Fibroblast of lung (primary cell): ENCODE results near the gene RHEBL1. TPM values are rescaled to one million over a fixed set of nuclear protein-coding genes. Genes with fewer than 3 reads are reported as not detected.

ENCODE experiments used
- DNase-seq, 2 donors: peaks; one replicate each; pipeline versions ENCODE4 v3.0.0 to v3.0.0-alpha.2; 2010; ENCODE audit warnings: low read depth in 2 of 2
- H2AFZ ChIP-seq: 2 replicates; pipeline ENCODE4 v1.5.1; 2012; ENCODE audit warnings: low read length, control low read depth, inconsistent platforms
- H3K27ac ChIP-seq: 2 replicates; pipeline ENCODE4 v1.5.1; 2011; ENCODE audit warnings: low read length, control low read depth; ENCODE audit not compliant: insufficient read depth
- H3K27me3 ChIP-seq: 2 replicates; pipeline ENCODE4 v1.5.1; 2011; ENCODE audit warnings: mild to moderate bottlenecking, low read length; ENCODE audit not compliant: control insufficient read depth, insufficient read depth
- H3K36me3 ChIP-seq: 2 replicates; pipeline ENCODE4 v1.5.1; 2011; ENCODE audit warnings: low read length; ENCODE audit not compliant: control insufficient read depth, insufficient read depth
- H3K4me1 ChIP-seq: 2 replicates; pipeline ENCODE4 v1.5.1; 2011; ENCODE audit warnings: low read length; ENCODE audit not compliant: control insufficient read depth, insufficient read depth; ENCODE audit errors: extremely low read depth
- H3K4me2 ChIP-seq: 2 replicates; pipeline ENCODE4 v1.5.1; 2011; ENCODE audit warnings: low read length, control low read depth; ENCODE audit not compliant: insufficient read depth; ENCODE audit errors: extremely low read depth
- H3K4me3 ChIP-seq, 4 experiments: fragments of 200-600 bp in 1 of 4; sonication (generic) in 1 of 4; replicated peaks in 1 of 4; 2 replicates each; pipeline ENCODE4 v1.5.1; 2011 to 2016; ENCODE audit warnings: low read length in 4 of 4, low read depth in 3 of 4, mild to moderate bottlenecking in 3 of 4, control low read depth in 2 of 4, inconsistent platforms in 1 of 4, mixed read lengths in 1 of 4; ENCODE audit not compliant: insufficient read depth in 1 of 4; ENCODE audit errors: control extremely low read depth in 1 of 4
- H3K79me2 ChIP-seq: 2 replicates; pipeline ENCODE4 v1.5.1; 2012; ENCODE audit warnings: mild to moderate bottlenecking, low read length, inconsistent platforms; ENCODE audit not compliant: control insufficient read depth, insufficient read depth
- H3K9ac ChIP-seq: 2 replicates; pipeline ENCODE4 v1.5.1; 2011; ENCODE audit warnings: mild to moderate bottlenecking, low read length, control low read depth; ENCODE audit not compliant: insufficient read depth
- H3K9me3 ChIP-seq: 2 replicates; pipeline ENCODE4 v1.5.1; 2012; ENCODE audit warnings: low read depth, low read length; ENCODE audit not compliant: control insufficient read depth, insufficient read depth
- H4K20me1 ChIP-seq: 2 replicates; pipeline ENCODE4 v1.5.1; 2011; ENCODE audit warnings: low read length; ENCODE audit not compliant: control insufficient read depth, insufficient read depth; ENCODE audit errors: extremely low read depth
- CTCF ChIP-seq, 2 donors: IDR thresholded peaks in 1 of 2; conservative IDR thresholded peaks in 1 of 2; 1 replicate in 1 of 2; 2 replicates in 1 of 2; pipeline ENCODE4 v1.5.1; 2011 to 2012; ENCODE audit warnings: low read length in 2 of 2, control low read depth in 1 of 2, inconsistent platforms in 1 of 2, low read depth in 1 of 2, mild to moderate bottlenecking in 1 of 2
- EZH2 ChIP-seq: IDR thresholded peaks from 2 replicates; pipeline ENCODE4 v1.5.1; 2012; ENCODE audit warnings: low read length, control low read depth, mild to moderate bottlenecking; ENCODE audit errors: missing control alignments
- polyA plus RNA-seq, 2 donors: library from polyadenylated mRNA; depleted of rRNA in 1 of 2; stranded (reverse) in 1 of 2; unstranded in 1 of 2; fragments of >200 nt; gene quantifications; 2 replicates each; pipeline ENCODE4 v1.2.1, GENCODE V29; 2011 to 2012; ENCODE audit warnings: missing spikeins in 1 of 2
- total RNA-seq: library from RNA; depleted of rRNA; stranded (reverse); fragments of >200 nt; gene quantifications from 2 replicates; pipeline ENCODE4 v1.2.1, GENCODE V29; 2014

Gene RHEBL1
- total and polyA plus RNA-seq, 2 donors (not counting 1 experiment from before 2014, with no cell fraction given): 0.33 to 0.41 TPM

DNA sequence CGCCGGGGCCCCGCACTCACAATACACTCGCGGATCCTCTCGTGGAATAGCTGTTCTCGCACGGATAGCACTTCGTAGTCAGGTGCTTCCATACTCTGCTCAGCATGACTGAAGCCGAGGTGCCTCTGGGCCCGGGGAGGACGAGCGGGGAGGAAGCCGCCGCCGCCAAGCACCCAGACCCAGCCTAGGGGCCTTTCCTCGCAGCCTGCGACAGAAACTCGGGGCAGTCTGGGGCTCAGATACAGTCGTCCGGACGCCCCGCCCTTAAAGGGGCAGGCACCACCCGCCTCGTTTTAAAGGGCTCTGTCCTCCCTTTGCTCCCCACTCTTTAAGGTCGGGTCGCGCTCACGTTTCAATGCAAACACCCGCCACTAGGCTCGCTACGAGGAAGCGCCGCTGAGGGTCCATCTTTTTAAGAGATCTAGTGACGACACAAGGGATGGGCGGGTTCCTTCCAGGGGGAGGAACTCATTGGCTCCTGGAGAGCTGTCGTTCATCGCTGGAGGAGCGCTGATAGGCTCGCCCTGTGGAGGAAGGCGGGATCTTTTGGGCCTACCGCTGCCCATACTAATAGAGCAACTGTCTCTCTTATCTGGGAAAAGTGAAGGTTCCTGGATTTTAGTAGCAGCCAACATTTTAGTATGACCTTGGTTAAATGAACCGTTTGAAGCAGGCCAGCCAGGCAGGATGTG, 40.8 kb upstream of the RHEBL1 start, which contains the start of gene LMBR1L:
Gene LMBR1L, minus strand, starts transcription at position 384 of the 692 bp plus-strand sequence. Its CDS starts 292 bp downstream, at position 92.
- no peaks in the 10 kb centered on the region for H3K27me3 ChIP-seq
- H2AFZ ChIP-seq: peak within 1 kb of the TSS; percentile 93
- H3K4me1 ChIP-seq: peaks cover 5% of the 10 kb centered on the region
- no peaks in the 10 kb centered on the region for H4K20me1 ChIP-seq
- H3K79me2 ChIP-seq: peaks cover 18% of the 10 kb centered on the region
- peak within 1 kb of the TSS; percentile 82 to 95 (median 86) for H3K4me3 ChIP-seq
- peak; percentile 97 to 99 for DNase-seq
- H3K9ac ChIP-seq: peak within 1 kb of the TSS; percentile 81
- no peaks in the 10 kb centered on the region for H3K9me3 ChIP-seq
- H3K36me3 ChIP-seq: peaks cover 5% of the 10 kb centered on the region
- TF ChIP-seq EZH2 (no peak), CTCF (conservative IDR thresholded peaks at IDR 0.05 in 1 of 2, IDR thresholded peaks at IDR 0.05 in 1 of 2; ENCODE audit: low read depth in 1 of 2, low read length in 2 of 2) (peak; percentile 42 to 49)
- H3K4me2 ChIP-seq: peak within 1 kb of the TSS; percentile 95
- peak within 1 kb of the TSS; percentile 74 for H3K27ac ChIP-seq

DNA sequence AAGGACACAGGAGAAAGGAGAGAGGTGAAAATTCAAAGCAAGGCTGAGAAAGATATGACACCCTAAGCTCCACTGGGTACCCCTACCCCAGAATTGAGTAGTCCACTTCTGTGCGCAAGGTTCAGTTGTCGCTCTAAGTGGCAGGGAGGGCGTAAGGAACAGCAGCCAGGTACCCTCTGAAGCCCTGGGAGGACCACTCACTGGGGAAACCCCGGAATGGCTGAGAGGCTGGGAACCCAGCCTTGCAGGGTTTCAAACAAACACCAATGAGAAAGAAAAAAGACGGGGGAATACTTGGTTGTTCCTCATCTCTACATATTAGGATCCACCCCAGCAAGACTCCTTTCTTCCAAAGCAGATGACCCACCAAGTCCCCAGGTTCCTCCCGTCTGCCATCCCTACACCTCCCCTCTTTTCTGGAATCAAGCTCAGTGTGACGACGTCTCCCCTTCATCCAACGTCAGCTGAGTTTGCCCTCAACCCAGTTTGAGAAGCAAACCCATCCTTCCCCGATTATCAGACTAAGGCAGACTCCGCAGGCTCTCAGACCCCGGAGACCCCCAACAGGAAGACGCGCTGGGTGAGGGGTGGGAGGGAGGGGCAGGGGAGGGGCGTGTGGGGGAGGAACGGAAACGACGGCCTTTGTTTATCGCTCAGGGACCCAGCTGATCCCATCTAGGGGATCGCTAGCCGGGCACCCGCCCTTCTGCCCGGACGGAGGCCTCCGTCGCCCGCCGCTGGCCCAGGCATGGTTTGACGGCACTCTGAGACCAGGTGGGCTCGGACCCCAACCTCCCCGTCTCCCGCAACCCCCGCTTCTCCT, 40.1 kb upstream of the RHEBL1 start:
- peak overlapping the region; percentile 74 for H3K27ac ChIP-seq
- no peaks in the 10 kb centered on the region for H3K27me3 ChIP-seq
- H3K4me1 ChIP-seq: peaks cover 5% of the 10 kb centered on the region
- peak overlapping the region; percentile 82 to 95 (median 86) for H3K4me3 ChIP-seq
- peak overlapping the region; percentile 95 for H3K4me2 ChIP-seq
- TF ChIP-seq EZH2: no peak
- no peak for TF ChIP-seq CTCF (conservative IDR thresholded peaks at IDR 0.05 in 1 of 2, IDR thresholded peaks at IDR 0.05 in 1 of 2; ENCODE audit: low read depth in 1 of 2, low read length in 2 of 2)
- peak overlapping the region; percentile 74 for H2AFZ ChIP-seq
- peaks cover 5% of the 10 kb centered on the region for H3K36me3 ChIP-seq
- peaks cover 18% of the 10 kb centered on the region for H3K79me2 ChIP-seq
- H3K9ac ChIP-seq: peak overlapping the region; percentile 81
- H3K9me3 ChIP-seq: no peaks in the 10 kb centered on the region
- peak in 1 of 2 donors; percentile 22 for DNase-seq
- H4K20me1 ChIP-seq: no peaks in the 10 kb centered on the region

GRCh38 chr12:49108958-49109404, 39.2 kb upstream of the RHEBL1 start:
- H3K9ac ChIP-seq: no peak overlapping the region
- peaks cover 18% of the 10 kb centered on the region for H3K79me2 ChIP-seq

More at GRCh38 chr12:49108958-49109404, 39.2 kb upstream of the RHEBL1 start:
- peak; percentile 12 to 34 for DNase-seq
- Histone ChIP-seq H3K4me1 (peaks cover 5% of the 10 kb centered on the region), H3K36me3 (peaks cover 5% of the 10 kb centered on the region), H4K20me1 (no peaks in the 10 kb centered on the region), H3K27me3 (no peaks in the 10 kb centered on the region), H2AFZ (no peak overlapping the region), H3K4me2 (peak overlapping the region; percentile 95), H3K9me3 (no peaks in the 10 kb centered on the region), H3K4me3 (peak overlapping the region; percentile 82 to 95 (median 86)), H3K27ac (no peak overlapping the region)
- TF ChIP-seq EZH2: no peak
- TF ChIP-seq CTCF (conservative IDR thresholded peaks at IDR 0.05 in 1 of 2, IDR thresholded peaks at IDR 0.05 in 1 of 2; ENCODE audit: low read depth in 1 of 2, low read length in 2 of 2): no peak
